Measurements from ENCODE around the gene IL17D.
"Not testable (repeated sequence)": the region's sequence is repeated elsewhere in the genome, so short reads cannot be mapped to it uniquely, and the experiment has no call there.

The IL17D gene, protein sequence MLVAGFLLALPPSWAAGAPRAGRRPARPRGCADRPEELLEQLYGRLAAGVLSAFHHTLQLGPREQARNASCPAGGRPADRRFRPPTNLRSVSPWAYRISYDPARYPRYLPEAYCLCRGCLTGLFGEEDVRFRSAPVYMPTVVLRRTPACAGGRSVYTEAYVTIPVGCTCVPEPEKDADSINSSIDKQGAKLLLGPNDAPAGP

DNA sequence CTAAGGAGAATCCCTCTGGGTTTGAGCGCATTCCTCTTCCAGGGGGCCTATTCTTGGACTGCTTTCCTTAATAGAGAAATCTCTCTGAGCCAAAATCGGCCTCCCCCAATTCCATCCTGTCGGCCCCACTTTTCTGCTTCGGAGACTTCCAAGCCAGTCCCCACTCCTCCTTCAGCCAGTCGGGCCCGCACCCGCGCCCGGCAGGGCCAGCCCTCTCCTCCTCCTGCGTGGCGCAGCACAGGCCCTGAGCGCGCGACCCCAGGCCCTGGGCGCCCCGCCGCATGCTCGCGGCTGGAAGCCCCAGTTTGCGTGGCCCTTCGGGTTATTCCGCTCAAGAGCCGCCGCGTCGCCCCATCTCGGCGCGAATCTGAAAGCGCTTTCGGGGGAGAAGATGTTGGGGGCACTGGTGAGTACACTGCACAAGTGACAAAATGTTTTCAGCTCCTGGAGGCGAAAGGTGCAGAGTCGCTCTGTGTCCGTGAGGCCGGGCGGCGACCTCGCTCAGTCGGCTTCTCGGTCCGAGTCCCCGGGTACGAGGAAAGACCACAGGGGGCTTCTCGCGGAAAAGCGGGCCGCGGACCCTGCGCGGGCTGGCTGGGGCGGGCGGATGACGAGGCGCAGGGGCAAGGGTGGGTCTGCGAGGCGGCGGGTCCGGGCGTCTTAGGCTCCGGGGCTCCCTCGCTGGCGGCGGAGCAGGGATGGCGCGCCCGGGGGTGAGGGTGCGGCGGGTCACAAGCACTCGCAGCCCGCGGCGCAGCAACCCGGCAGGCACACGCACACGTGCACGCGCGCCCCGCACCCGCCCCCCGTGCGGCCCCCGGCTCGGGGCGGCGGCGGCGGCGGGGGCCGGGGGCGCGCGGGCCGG lies at the start of gene IL17D:
TSS of gene IL17D (plus strand) at position 785 of the 865 bp plus-strand sequence. CDS start 303 bp downstream, outside the sequence.
- peak; percentile 60 for DNase-seq (ENCODE audit: low read depth, low spot score)

DNA sequence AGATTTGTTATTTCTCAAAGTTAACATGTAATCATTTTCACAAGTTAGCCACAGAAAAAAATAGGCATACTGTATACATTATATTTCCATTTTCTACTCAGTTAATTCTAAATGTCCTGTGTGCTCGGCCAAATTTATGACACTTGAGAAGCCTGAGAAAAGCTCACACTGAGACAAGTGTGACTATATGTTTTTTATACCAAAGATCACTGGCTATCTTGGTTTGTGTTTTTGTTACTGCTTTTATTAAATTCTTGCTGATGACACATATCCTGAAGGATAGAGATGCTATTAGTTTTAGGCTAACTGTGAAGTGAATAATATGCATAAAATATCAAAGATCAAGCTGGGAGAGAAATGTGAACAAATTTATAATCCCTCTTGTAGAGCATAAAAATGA lies 49.3 kb upstream of the IL17D start:
- DNase-seq (ENCODE audit: low read depth, low spot score), result no peak

DNA sequence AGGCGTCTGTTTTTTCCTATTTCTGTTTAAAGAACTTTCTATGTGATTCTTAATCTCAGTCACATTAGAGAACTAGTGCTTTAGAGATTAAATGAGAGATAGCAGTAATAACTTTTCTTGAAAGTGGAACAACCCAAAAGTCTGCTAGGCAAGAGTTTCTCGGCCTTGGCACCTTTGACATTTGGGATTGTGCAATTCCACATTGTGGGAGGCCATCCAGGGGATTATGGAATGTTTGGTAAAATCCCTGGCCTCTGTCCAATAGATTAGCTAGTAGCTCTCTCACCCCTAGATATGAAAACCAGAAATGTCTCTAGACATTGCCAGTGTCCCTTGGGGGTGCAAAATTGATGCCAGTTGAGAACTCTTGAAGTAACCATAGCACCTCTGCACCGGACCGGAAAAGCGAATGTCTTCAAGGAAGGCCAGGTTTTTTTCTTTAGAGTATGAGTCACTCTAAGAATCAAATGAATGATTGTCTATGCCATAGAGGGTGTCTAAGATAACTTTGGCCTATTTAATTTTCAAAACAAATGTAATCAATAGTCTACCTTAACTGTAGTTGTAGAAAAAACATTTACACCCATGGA lies 45.0 kb upstream of the IL17D start:
- DNase-seq (ENCODE audit: low read depth, low spot score), result no peak

DNA sequence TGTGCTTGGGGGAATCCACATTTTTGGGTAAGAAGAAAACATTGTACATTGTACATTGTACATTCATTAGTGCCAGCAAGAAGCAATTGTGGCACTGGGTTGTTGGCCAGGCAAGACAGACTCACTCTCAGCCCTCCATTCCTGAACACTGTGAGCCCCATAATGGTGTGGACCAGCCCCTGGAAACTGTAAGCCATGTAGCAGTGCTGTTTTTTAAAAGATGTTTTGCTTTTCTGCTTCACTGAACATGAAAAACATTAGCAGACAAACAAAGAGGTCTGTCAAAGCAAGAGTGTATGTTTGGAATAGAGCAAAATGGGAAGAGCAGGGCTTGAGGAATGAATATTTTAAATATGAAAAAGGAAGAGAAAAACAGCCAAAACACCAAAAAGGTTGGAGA lies 39.1 kb upstream of the IL17D start:
- no peak for DNase-seq (ENCODE audit: low read depth, low spot score)

DNA sequence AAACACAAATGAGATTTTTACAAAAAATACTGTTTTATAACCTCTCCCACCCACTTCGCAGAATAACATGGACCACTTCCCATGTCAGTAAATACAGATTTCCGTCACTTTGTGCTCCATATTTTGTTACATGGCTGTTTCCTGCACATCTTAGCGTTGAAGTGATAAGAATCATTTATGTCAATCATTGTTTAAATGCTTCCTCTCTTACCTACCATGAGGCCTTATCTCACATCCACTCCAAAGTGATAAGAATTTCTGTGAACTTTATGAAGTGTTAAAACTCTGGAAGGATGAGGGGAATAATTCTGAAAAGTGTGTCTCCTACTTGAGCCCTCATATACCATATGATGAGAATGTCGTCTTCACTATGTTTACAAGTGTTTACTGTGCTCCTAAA lies 36.6 kb upstream of the IL17D start:
- DNase-seq (ENCODE audit: low read depth, low spot score), result no peak

DNA sequence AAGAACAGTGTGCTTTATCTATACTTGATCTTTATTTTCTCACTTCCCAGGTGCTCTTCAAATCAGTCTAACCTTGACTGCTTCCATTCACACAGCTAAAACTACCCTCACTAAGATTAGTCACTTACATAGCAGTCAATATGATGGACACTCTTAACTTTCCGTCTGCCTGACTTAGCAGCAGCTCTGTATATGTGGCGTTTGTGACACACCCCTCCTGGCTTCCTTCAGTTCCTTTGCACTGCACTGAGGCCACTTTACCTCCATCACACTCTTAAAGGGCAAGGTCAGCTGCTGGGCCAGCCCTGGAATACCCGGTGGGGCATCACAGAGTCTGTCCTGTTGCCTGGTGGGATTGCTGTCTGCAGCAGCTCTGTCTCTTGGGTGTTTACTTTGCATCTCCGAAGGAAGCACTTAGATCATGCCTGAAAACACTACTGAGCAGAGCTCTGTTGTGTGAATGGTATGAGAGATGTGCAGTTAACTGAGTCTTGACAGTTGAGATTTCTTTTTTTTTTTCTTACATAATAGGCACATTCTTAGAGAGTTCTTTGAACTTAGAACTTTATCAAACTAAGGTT lies 35.6 kb upstream of the IL17D start:
- no peak for DNase-seq (ENCODE audit: low read depth, low spot score)

DNA sequence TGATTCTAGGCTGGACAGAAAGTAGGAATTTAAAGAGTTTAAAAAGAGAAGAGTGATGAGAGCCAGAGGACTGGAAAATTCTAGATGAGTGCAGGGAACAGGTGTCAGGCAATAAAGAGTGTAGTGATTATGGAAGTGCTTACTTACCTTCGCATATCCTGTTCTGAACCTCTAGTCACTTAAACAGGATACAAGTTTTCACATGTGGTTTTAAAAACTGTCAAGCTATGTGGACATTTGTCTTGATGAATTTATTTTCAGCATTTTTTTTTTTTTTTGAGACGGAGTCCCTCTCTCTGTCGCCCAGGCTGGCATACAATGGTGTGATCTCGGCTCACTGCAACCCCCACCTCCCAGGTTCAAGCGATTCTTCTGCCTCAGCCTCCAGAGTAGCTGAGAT lies 34.3 kb upstream of the IL17D start:
- no peak for DNase-seq (ENCODE audit: low read depth, low spot score)

DNA sequence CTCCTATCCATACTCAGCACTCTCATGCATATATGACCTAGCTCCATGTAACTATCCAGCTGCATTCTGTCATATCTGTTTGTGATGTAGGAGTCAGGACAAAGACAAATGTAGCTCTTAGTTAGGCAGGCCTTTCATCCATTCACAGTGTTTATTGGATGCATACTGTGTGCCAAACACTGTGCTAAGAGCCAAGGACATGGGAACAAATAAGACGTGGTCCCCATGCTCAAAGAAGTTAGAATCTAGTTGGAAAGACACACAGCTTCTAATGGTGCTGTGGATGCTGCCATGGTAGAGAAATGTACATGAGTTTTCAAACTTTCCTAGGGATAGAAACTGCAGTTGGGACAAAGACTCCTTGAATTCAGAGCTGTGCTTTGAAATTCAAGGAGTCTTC lies 31.7 kb upstream of the IL17D start:
- no peak for DNase-seq (ENCODE audit: low read depth, low spot score)

DNA sequence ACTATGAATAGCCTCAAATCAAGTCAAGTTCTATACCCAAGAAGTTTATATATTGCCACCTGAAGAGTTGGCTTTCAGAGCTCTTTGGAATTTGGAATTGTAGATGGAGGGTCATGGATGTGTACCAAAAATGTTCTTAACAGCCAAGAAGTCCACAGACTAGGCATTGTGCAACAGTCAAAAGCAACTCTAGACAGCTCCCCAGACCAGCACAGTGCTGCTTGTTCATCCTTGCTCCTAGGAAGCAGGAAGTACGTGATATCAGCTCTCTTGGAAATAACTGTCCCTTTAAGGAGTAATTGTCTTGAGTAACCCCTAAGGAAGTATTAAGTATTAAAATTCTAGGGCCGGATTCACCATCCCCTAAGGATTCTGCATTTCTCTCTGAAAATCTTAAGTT lies 30.7 kb upstream of the IL17D start:
- DNase-seq (ENCODE audit: low read depth, low spot score), result no peak

DNA sequence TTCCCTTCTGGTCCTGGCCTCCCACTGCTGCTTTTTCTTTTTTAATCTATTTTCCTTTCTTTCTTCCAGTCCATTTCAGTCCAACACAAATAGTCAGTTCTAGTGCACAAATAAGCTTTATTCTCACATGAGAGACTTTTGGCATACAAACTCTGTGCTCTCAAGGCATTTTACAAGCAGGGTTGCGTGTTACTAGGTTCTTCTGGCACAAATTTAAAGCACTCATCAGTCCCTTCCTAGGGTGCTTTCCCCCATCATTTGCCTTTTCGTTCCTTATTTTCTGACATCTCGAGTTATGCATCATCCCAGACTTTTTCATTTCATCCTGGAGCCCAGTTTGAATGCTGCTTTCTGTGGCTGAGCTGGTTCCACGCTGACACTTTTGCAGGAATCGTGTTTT lies 29.8 kb upstream of the IL17D start:
- DNase-seq (ENCODE audit: low read depth, low spot score), result peak; percentile 53

DNA sequence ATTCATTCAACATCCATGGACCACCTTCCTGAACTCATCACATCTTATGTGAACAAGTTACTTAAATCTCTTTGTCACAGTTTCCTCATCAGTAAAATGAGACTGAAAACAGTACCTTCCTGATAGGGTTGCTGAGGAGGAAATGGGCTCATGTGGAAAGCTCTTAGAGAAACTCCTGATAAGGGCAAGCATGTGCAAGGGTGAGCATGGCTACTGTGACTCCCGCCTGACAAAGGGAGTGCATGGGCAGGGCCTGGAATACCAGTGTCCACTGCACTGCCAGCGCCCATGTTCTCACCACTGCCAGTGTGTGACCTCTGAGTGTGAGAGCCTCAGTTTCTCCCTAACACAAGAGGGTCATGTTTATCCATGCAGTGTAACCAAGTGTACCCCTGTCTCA lies 27.3 kb upstream of the IL17D start:
- DNase-seq (ENCODE audit: low read depth, low spot score), result no peak

DNA sequence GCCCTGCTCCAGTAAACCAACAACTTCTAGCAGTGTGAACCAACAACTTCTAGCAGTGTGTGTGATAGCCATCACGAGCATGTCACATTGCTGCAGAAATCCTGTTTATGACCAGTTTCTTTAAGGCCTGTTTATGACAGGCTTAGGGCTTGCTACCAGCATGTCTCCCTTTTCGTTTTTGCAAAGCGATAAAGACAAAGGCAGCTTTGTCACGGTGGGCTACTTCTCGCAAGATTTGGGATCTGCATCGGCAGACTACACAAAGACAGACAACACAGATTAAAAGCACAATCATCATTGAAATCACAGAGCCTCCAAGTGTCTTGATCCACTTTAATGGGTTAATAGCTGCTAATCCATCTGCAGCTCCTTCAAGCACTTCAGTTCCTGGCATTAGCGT lies 24.9 kb upstream of the IL17D start:
- DNase-seq (ENCODE audit: low read depth, low spot score), result not testable (repeated sequence)

DNA sequence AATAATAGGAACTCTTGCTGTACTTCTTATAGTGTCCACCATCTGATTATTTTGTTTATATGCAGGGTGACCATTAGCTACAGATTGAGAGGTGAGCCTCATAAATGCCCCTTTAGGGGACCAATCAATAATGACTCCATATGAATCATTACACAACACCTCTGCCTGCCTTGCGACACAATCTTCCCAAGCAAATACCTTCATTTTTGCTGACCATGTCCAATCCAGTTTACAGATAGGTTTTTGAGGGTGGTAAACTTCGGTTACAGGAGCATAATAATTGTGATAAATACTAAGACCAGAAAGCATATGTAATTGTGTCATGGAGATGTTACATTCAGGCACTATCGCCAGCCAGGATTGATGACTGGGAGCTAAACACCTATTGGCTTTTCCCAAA lies 23.6 kb upstream of the IL17D start:
- DNase-seq (ENCODE audit: low read depth, low spot score), result no peak

DNA sequence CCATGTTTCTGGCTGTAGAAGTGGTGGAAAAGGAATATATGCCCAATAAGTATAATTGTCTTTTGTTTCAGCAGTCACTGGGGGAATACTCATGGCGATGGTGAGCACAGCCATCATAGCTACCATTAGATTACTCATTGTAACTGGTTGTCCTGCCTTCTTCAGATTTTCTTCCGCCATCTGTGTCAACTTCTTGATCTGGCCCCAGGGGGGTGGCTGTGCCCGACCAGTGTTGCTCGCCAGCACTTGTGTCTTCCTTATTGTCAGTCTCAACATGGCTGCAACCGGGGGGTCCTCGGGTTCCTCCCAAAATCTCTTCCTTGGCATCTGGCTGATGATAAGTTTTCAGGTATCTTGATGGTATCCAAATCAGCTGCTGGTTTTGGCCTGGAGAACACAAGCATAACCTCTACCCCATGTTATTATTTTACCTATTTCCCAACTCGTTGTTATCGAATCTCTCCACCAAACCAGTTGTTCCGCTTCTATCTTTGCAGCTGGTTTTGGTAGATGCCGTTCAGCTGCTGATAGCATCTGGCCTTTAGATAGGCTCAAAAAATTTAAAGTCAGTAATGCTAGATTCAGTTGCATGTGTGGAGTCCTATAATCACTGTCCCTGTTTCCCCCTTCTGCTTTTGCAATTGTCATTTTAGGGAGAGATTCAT lies 23.0 kb upstream of the IL17D start:
- no peak for DNase-seq (ENCODE audit: low read depth, low spot score)

DNA sequence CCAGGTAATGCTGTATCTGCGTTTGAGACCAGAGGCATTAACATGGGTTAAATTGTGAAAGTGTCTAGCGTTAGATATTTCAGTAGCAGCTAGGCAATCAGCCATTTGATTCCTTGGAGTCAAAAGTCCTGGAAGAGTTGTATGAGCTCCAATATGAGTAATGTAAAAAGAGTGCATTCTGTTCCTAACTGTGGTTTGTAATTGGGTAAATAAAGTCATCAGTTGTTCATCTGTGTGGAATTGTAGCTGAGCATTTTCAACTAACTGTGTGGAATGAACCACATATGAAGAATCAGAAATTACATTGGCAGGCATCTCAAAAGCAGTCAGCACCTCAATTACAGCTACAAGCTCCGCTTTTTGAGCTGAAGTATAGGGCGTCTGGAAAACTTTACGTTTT lies 22.0 kb upstream of the IL17D start:
- DNase-seq (ENCODE audit: low read depth, low spot score), result peak; percentile 84

DNA sequence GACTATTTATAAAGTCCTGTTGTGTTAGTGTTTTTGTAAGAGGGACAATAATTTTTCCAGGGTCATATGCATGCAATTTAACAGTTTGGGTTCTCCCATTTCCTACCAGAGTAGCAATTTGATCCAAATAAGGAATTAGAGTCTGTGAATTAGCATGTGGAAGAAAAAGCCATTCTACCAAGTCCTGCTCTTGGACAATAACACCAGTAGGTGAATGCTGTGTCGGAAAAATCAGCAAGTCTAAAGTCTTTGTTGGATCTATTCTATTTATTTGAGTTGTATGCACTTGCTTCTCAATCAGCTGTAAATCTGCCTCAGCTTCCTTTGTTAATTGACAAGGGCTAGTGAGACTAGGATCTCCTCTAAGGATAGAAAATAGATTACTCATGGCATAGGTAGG lies 21.4 kb upstream of the IL17D start:
- DNase-seq (ENCODE audit: low read depth, low spot score), result peak; percentile 15

DNA sequence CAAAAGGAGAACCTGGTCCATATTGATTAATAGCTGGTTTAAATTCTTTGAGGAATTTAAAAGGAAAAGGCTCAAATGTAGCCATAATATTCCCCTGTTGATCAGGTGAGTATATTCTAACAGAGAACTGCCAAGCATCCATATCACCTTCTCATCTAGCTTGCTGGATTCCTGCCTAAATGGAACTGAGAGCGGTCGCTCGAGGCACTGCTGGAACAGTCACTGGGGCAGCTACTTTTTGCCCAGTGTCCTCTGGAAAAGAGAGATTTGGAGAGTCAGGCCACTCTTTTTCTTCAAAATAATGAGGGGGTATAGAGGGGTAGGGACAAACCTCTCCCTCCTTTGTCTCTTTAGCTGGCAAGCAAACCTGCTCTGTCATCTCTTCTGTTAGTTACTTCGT lies 19.5 kb upstream of the IL17D start:
- no peak for DNase-seq (ENCODE audit: low read depth, low spot score)

DNA sequence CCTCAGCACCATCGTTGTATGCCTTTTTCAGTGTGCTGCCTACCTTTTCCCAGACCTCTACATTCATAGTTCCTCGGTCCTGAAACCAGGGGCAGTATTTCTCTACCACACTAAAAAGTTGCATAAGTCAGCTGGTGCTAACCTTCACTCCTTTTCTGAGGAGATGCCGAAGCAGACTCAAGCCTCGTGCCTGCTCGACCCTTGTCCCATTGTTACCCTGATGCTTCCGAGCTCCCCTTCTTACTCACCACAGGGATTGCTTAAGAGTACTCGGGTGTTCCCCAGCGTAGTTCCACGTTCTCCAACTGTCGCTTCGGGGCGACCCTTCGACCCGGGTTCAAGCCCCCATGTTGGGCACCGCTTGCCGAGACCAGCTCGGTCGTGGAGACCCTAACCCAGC lies 19.0 kb upstream of the IL17D start:
- DNase-seq (ENCODE audit: low read depth, low spot score), result no peak

DNA sequence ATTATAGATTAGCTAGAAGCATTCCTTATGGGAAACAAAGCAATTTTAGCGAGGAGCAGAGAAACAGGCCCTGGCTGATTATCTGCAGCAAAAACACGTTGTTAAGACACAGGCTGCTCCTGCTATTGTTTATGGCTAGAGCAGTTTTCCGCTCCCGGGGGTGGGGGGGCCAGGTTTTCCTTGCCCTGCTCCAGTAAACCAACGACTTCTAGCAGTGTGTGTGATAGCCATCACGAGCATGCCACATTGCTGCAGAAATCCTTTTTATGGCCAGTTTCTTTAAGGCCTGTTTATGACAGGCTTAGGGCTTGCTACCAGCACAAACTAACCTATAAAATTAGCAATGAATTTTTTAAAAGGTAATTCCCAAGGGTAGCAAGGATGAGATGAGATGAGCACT lies 18.4 kb upstream of the IL17D start:
- no peak for DNase-seq (ENCODE audit: low read depth, low spot score)

DNA sequence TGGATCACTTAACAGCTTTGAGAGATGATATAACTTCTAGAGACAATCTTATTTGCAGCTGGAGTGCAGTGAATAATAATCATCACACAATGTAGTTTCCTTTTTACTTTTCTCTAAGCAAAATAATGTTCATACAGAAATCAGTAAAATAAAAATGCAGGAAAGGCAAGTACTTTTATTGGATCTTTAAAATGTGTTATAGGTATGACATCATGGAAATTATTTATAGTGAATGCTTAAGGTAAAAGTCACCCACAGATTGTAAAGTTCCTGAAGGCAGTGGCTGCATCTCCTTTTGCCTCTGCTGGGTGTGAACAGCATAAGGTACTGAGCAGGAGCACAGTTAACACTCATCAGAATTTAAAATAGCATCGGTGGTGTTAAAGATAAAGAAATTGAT lies 17.3 kb upstream of the IL17D start:
- DNase-seq (ENCODE audit: low read depth, low spot score), result no peak

DNA sequence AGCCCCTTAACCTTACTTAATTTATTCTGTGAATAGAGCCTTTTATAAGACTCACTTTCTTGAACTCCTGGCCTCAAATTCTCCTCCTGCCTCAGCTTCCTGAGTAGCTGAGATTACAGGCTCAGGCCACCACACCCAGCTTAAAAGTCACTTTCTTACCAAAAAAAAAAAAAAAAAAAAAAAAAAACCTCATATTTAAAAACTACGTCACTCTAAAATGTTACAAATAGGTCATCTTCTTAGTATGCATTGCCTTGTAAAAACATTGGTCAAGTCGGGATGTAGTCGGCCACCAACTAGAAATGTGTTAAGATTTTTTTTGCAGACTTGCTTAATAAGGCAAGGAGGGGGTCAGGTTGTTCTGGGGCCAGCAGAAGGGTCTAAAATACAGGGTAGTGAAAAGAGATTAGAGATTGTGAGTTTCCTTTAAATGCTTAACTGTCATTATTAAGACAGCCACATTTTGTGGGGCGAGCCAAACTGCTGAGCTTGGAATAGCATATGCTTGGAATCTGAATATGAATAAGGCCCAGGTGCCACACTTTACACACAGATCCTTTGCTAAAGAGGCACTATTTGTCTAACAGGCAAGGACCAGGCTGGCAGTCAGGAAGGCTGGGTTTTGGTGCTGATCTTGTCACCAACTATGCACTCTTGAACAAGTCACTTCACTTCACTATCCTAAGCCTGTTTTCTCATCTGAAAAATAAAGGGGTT lies 16.5 kb upstream of the IL17D start:
- DNase-seq (ENCODE audit: low read depth, low spot score), result no peak

Data from astrocyte of the hippocampus (primary cell).